Measurements from ENCODE around the gene PHEX.
"Not testable (repeated sequence)": the region's sequence is repeated elsewhere in the genome, so short reads cannot be mapped to it uniquely, and the experiment has no call there.

Gene PHEX

DNA sequence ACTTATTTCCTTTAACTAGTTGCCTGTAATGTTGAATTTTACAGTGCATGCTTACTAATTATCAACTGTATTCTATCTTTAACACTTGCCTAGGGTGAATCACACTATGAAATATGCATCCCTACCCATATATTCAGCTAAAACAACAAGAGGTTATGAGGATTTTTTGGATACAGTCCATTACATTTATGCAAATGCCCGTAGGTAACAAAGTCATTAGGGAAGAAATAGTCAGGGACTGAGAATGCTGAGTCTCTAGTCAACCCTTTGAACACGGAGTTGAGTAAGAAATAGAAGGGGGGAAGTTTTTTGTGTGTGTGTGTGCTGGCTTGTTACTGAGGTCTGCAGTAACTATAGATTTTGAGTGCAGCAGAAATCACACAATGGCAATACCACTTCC, 214.5 kb downstream of the PHEX start:
- no peak for DNase-seq (ENCODE audit: low spot score)

DNA sequence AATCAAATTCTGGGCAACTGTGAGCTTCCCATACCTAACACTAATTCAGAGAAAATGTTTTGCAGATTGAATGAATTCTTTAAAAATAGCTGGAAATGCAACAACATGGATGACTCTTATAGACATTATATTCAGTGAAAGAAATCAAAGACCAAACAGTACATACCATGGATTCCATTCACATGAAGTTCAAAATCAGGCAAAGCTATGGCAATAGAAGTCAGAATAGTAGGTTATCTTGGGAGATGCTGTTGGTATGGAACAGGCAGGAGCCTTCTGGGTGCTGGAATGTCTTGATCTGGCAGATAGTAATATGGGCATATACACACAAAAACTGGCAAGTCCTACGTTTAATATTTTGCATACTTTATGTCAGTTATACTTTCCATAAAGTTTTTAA, 215.0 kb downstream of the PHEX start:
- no peak for DNase-seq (ENCODE audit: low spot score)

DNA sequence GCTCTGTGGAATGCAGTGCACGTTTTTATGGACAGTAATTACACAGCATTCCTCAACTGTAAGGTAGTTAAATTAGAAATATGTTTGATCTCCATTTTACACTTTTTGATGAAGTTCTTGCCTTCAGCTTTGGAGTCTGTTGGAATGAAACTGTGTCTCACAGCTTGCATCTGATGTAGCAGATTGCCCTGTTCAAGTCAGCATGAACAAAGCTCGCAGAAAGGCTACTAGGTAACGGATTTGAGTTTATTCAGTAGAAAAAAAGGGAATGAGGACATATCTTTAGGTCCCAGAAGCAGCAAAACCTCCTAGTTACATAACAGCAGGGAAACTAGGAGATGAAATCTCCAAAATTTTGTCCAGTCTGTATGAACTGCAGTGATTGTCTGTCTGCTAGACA, 216.3 kb downstream of the PHEX start:
- DNase-seq (ENCODE audit: low spot score) = no peak

DNA sequence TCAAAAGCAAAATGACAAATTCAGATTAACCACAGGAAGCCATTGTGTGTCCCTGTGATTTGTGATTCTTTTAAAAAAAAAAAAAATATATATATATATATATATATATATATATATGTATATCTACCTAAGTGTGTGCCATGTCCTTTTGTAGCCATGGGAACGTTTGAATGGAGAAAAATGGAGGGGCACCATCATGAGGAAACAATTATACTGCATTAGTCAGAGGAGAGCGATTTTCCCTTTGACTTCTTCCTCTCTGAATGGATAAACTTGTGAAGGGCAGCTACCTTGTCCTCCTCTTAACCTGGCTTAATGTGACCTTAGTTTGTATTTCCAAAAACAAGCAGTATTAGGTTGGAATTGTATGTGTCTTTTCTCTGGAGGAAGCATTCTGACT, 217.2 kb downstream of the PHEX start:
- no peak for DNase-seq (ENCODE audit: low spot score)

DNA sequence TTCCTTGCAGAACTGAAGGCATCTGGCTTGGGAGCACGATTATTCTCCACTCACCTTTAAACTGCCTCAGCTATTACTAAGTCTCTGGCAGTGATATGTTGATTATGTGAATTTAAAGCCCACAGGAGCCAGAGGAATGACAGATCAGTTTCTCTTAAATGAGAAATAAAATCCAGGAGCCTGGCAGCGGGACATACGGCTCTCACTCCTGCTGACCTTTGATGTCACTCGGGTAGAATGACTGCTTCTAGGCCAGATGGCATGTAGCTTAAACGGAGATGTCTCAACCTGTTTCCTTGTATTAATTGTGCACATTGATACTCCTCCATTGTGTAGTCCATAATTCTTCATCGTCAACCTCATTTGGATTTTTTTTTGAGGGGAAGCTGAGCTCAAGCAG, 236.6 kb downstream of the PHEX start:
- DNase-seq (ENCODE audit: low spot score) = no peak

DNA sequence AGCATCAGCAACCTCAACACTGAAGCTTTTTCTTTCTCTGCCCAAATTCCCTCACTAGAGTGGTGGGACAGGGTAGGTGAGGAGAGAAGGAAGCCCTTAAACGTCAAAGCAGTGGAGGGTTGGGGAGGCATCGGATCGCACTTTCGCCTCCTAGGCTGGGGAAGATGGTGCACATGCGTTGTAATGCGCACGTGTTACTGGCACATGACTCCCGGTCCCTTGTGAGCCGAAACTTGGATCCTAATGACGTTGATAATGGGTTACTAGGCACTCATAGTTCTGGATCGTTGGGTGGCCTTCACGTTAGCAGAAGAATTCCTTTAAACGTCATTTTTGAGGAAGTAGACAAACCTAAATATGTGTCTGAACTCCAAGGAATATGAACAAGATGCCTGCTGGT, 240.5 kb downstream of the PHEX start, which contains the start of gene CBLL2:
CBLL2 (plus strand) TSS at position 301 of the 400 bp plus-strand sequence; CDS start at position 380, 79 bp downstream.
- no peak for DNase-seq (ENCODE audit: low spot score)

DNA sequence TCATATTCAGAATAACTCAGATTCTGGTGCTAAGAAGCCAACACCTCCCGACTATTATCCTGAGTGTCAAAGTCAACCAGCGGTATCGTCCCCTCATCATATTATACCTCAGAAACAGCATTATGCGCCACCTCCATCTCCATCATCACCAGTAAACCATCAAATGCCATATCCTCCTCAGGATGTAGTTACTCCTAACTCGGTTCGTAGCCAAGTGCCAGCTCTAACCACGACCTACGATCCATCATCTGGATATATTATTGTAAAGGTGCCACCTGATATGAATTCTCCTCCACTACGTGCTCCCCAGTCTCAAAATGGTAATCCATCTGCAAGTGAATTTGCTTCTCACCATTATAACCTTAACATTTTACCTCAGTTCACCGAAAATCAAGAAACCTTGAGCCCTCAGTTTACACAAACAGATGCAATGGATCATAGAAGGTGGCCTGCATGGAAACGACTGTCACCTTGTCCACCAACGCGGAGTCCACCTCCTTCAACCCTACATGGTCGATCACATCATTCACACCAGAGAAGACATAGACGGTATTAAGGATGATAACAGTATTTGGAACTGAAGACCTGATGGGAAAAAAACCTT, 241.7 kb downstream of the PHEX start:
- DNase-seq (ENCODE audit: low spot score) = no peak

DNA sequence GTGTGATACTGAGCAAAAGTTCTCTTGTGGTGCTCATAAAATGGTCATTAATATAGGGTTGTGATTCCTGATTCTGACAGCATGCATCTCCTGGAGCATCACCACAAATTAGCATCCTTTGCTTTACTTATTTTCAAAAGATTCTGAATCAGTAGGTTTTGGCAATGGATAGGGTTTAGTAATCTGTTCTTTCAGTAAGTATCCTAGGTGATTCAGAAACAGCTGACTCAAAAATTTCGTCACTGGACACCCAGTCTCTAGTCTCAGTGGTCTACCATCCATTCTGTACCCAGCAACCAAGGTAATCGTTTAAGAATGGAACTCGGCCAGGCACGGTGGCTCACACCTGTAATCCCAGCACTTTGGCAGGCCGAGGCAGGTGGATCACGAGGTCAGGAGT, 244.7 kb downstream of the PHEX start:
- DNase-seq (ENCODE audit: low spot score) = no peak

DNA sequence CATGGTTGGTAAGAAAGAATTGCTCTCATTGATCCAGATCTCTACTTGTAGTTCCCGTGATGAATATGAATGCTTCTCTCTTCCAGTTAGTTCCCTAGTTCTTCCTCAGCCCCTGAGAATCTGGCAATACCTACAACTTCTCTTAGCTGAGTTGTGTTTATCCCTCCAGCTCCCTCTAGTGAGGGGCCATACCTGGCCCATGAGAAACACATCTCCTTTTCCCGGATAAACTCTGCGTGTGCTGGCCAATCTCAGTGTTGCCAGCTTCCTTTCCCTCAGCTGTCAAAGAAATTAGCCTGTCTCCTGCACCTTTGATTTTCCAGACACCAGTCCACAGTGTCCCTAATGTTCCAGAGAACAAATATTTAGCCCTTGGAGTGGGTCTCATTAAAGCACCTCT, 246.2 kb downstream of the PHEX start:
- DNase-seq (ENCODE audit: low spot score) = no peak

DNA sequence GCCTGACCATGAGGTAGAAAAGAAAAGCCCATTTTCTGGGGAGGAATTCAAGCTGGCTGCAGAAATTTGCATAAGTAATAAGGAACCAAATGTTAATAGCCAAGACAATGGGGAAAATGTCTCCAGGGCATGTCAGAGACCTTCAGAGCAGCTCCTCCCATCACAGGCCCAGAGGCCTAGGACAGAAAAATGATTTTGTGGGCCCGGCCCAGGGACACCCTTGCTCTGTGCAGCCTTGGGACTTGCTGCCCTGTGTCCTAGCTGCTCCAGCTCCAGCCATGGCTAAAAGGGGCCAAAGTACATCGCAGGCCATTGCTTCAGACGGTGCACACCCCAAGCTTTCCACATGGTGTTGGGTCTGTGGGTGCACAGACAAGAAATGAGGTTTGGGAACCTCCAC, 257.1 kb downstream of the PHEX start:
- not testable (repeated sequence) for DNase-seq (ENCODE audit: low spot score)

DNA sequence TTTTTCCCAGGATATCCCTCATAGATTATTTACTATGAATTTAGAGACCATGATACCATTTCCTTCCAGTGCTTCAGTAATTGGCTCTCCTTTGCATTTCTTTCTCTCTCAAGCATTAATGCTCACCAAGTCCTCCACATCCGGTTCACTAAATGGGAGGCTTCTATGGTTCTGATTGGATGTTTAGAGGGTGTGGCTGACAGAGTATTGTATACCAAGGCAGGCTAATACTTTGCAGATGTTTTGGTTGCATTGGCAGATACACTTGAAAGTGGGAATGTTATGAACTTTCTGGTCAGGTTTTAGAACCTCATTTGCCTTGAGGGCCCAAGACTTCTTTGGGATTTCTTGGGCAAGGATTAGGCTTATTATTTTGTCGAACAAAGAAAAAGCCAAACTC, 264.7 kb downstream of the PHEX start:
- no peak for DNase-seq (ENCODE audit: low spot score)

DNA sequence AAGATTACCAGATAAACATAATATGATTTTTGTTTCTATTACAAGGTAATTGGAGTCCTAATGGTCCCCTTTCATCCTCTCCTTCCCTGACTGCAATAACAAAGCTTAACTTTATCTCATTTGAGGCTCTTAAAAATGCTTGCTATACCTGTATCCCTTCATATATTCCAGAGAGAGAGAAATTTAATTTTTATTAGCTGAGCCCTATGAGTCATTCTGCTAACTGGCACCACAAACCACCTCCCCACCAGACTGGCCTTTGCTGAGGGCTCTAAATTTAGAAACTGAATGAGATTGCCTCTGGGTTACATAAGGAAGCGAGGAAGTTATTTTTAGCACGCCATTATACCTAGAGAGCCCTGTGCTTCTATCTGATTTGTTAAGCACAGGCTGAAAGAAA, 268.0 kb downstream of the PHEX start:
- no peak for DNase-seq (ENCODE audit: low spot score)

Measured in hematopoietic multipotent progenitor cell treated with erythropoietin and hydrocortisone succinate and interleukin-3 and kit ligand, for 17 days (in vitro differentiated cells).